Measurements from ENCODE around the gene TTC23.

Gene TTC23

GRCh38 chr15:99163271-99164062 lies 85.9 kb downstream of the TTC23 start:
- no peak for DNase-seq

GRCh38 chr15:99158626-99159412 lies 90.6 kb downstream of the TTC23 start:
- no peak for DNase-seq

- no peak for DNase-seq
These were observed 91.9 kb downstream of the TTC23 start for GRCh38 chr15:99157456-99157855.

- DNase-seq: peak; percentile 18
These were observed 93.4 kb downstream of the TTC23 start for GRCh38 chr15:99155961-99156443.

GRCh38 chr15:99154271-99154670 lies 95.1 kb downstream of the TTC23 start:
- no peak for DNase-seq

- peak; percentile 0 for DNase-seq
These were observed 96.3 kb downstream of the TTC23 start for GRCh38 chr15:99153026-99153535.

- DNase-seq: peak; percentile 11
These were observed 98.2 kb downstream of the TTC23 start for GRCh38 chr15:99151156-99151555.

- peak; percentile 9 for DNase-seq
These were observed 100.0 kb downstream of the TTC23 start for GRCh38 chr15:99149366-99149765.

GRCh38 chr15:99148851-99149276 lies 100.5 kb downstream of the TTC23 start:
- DNase-seq: no peak

GRCh38 chr15:99146661-99147060 lies 102.7 kb downstream of the TTC23 start:
- DNase-seq: no peak

- DNase-seq: no peak
These were observed 103.6 kb downstream of the TTC23 start for GRCh38 chr15:99145778-99146177.

- no peak for DNase-seq
These were observed 104.4 kb downstream of the TTC23 start for GRCh38 chr15:99145005-99145404.

- no peak for DNase-seq
These were observed 105.4 kb downstream of the TTC23 start for GRCh38 chr15:99143655-99144610.

- DNase-seq: no peak
These were observed 106.1 kb downstream of the TTC23 start for GRCh38 chr15:99143242-99143641.

GRCh38 chr15:99142562-99142961 lies 106.8 kb downstream of the TTC23 start:
- DNase-seq: no peak

GRCh38 chr15:99141943-99142342 lies 107.4 kb downstream of the TTC23 start:
- DNase-seq: no peak

GRCh38 chr15:99140590-99140989 lies 108.8 kb downstream of the TTC23 start:
- DNase-seq: no peak

GRCh38 chr15:99139276-99139675 lies 110.1 kb downstream of the TTC23 start:
- DNase-seq: no peak

- no peak for DNase-seq
These were observed 110.8 kb downstream of the TTC23 start for GRCh38 chr15:99138491-99138982.

- no peak for DNase-seq
These were observed 111.5 kb downstream of the TTC23 start for GRCh38 chr15:99137877-99138276.

- DNase-seq: no peak
These were observed 112.3 kb downstream of the TTC23 start for GRCh38 chr15:99137111-99137546.

- DNase-seq: no peak
These were observed 114.2 kb downstream of the TTC23 start for GRCh38 chr15:99135194-99135593.
